ENCODE results near the gene RAB1B.
"Not testable (repeated sequence)": the region's sequence is repeated elsewhere in the genome, so short reads cannot be mapped to it uniquely, and the experiment has no call there.

The RAB1B gene

GRCh38 chr11:66313321-66314185 is 45.1 kb downstream of the RAB1B start:
- H3K4me3 ChIP-seq (ENCODE audit: low read length) = peak overlapping the region; percentile 36
- H2AFZ ChIP-seq (ENCODE audit: low read depth, low read length) = peak overlapping the region; percentile 43
- no peaks in the 10 kb centered on the region for H3K9me3 ChIP-seq (ENCODE audit: low read length)
- no peaks in the 10 kb centered on the region for H3K27me3 ChIP-seq (ENCODE audit: insufficient read depth, low read length)
- H3K36me3 ChIP-seq (ENCODE audit: insufficient read depth, low read length) = no peaks in the 10 kb centered on the region
- peaks cover 23% of the 10 kb centered on the region for H3K4me1 ChIP-seq (ENCODE audit: insufficient read depth, low read length)

- Histone ChIP-seq H3K4me1 (ENCODE audit: insufficient read depth, low read length) (peaks cover 23% of the 10 kb centered on the region), H2AFZ (ENCODE audit: low read depth, low read length) (no peak overlapping the region), H3K9me3 (ENCODE audit: low read length) (no peaks in the 10 kb centered on the region), H3K36me3 (ENCODE audit: insufficient read depth, low read length) (no peaks in the 10 kb centered on the region), H3K27me3 (ENCODE audit: insufficient read depth, low read length) (no peaks in the 10 kb centered on the region), H3K4me3 (ENCODE audit: low read length) (no peak overlapping the region)
These were observed 45.7 kb downstream of the RAB1B start for GRCh38 chr11:66314186-66314501.

DNA sequence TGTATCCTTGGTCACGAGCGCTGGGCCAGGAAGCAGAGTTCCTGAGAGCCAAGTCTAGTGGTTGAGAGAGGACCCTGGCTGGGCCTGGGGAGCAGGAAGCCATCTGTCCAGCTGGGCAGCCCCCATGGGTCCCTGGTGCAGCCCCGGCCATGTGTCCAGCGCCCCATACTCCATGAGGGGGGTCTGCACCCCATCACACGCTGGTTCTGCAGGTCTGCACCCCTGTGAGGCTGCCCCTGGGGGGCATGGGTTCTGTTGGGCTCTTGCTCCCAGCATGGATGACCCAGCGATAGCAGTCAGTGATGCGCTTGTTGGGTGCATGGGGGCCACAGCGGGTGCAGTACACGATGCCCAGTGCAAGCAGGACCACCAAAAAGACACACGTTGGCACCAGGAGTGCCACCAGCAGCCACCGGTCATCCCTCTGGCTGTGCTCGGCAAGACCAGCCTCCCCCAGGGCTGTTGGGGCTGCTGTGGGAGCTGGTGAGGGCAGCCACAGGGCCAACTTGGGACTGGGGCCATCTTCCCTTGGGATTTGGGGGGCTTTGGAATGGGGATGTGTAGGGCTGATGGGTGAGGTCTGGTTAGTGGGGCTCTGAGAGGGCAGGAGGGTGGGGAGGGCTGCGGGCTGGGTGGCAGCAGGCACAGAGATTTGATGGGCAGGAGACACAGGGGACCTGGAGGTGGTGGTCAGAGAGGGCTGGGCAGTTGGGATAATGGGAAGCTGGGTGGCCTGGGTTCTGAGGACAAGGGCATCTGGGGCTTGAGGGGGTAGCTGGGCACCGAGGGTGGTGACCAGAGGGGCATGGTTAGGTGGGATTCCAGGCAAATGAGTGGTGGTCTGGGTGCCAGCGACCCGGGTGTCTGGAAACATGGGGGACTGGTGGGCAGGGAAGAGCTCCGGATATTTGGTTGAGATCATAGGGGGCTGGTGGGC is 46.4 kb downstream of the RAB1B start:
- H3K27me3 ChIP-seq (ENCODE audit: insufficient read depth, low read length) = no peaks in the 10 kb centered on the region
- H3K4me1 ChIP-seq (ENCODE audit: insufficient read depth, low read length) = peaks cover 23% of the 10 kb centered on the region
- H2AFZ ChIP-seq (ENCODE audit: low read depth, low read length) = no peak overlapping the region
- H3K36me3 ChIP-seq (ENCODE audit: insufficient read depth, low read length) = no peaks in the 10 kb centered on the region
- H3K4me3 ChIP-seq (ENCODE audit: low read length) = no peak overlapping the region
- H3K9me3 ChIP-seq (ENCODE audit: low read length) = no peaks in the 10 kb centered on the region

- no peak overlapping the region for H3K4me3 ChIP-seq (ENCODE audit: low read length)
- no peaks in the 10 kb centered on the region for H3K36me3 ChIP-seq (ENCODE audit: insufficient read depth, low read length)
- no peaks in the 10 kb centered on the region for H3K9me3 ChIP-seq (ENCODE audit: low read length)
- H3K27me3 ChIP-seq (ENCODE audit: insufficient read depth, low read length) = no peaks in the 10 kb centered on the region
- peaks cover 23% of the 10 kb centered on the region for H3K4me1 ChIP-seq (ENCODE audit: insufficient read depth, low read length)
- H2AFZ ChIP-seq (ENCODE audit: low read depth, low read length) = no peak overlapping the region
These were observed 47.1 kb downstream of the RAB1B start for GRCh38 chr11:66315498-66315885.

GRCh38 chr11:66315921-66316811 is 47.7 kb downstream of the RAB1B start:
- H3K27me3 ChIP-seq (ENCODE audit: insufficient read depth, low read length) = no peaks in the 10 kb centered on the region
- no peak overlapping the region for H3K4me3 ChIP-seq (ENCODE audit: low read length)
- no peaks in the 10 kb centered on the region for H3K9me3 ChIP-seq (ENCODE audit: low read length)
- H3K36me3 ChIP-seq (ENCODE audit: insufficient read depth, low read length) = no peaks in the 10 kb centered on the region
- no peak overlapping the region for H2AFZ ChIP-seq (ENCODE audit: low read depth, low read length)
- H3K4me1 ChIP-seq (ENCODE audit: insufficient read depth, low read length) = peaks cover 23% of the 10 kb centered on the region

GRCh38 chr11:66316849-66317251 is 48.4 kb downstream of the RAB1B start, which contains the start of gene CD248:
Gene CD248, minus strand, starts transcription at chr11:66317044. Its CDS starts 17 bp downstream, at chr11:66317027.
- Histone ChIP-seq H3K9me3 (ENCODE audit: low read length) (no peaks in the 10 kb centered on the region), H2AFZ (ENCODE audit: low read depth, low read length) (no peak within 1 kb of the TSS), H3K4me1 (ENCODE audit: insufficient read depth, low read length) (peaks cover 23% of the 10 kb centered on the region), H3K4me3 (ENCODE audit: low read length) (no peak within 1 kb of the TSS), H3K27me3 (ENCODE audit: insufficient read depth, low read length) (no peaks in the 10 kb centered on the region), H3K36me3 (ENCODE audit: insufficient read depth, low read length) (no peaks in the 10 kb centered on the region)

- H3K4me1 ChIP-seq (ENCODE audit: insufficient read depth, low read length) = peaks cover 23% of the 10 kb centered on the region
- no peaks in the 10 kb centered on the region for H3K36me3 ChIP-seq (ENCODE audit: insufficient read depth, low read length)
- H3K9me3 ChIP-seq (ENCODE audit: low read length) = no peaks in the 10 kb centered on the region
- H2AFZ ChIP-seq (ENCODE audit: low read depth, low read length) = no peak overlapping the region
- H3K27me3 ChIP-seq (ENCODE audit: insufficient read depth, low read length) = no peaks in the 10 kb centered on the region
- H3K4me3 ChIP-seq (ENCODE audit: low read length) = no peak overlapping the region
These were observed 48.9 kb downstream of the RAB1B start for GRCh38 chr11:66317322-66317722.

- H3K9me3 ChIP-seq (ENCODE audit: low read length) = no peaks in the 10 kb centered on the region
- H3K4me1 ChIP-seq (ENCODE audit: insufficient read depth, low read length) = peaks cover 23% of the 10 kb centered on the region
- no peak overlapping the region for H2AFZ ChIP-seq (ENCODE audit: low read depth, low read length)
- H3K4me3 ChIP-seq (ENCODE audit: low read length) = no peak overlapping the region
- no peaks in the 10 kb centered on the region for H3K36me3 ChIP-seq (ENCODE audit: insufficient read depth, low read length)
- no peaks in the 10 kb centered on the region for H3K27me3 ChIP-seq (ENCODE audit: insufficient read depth, low read length)
These were observed 49.5 kb downstream of the RAB1B start for GRCh38 chr11:66317723-66318599.

DNA sequence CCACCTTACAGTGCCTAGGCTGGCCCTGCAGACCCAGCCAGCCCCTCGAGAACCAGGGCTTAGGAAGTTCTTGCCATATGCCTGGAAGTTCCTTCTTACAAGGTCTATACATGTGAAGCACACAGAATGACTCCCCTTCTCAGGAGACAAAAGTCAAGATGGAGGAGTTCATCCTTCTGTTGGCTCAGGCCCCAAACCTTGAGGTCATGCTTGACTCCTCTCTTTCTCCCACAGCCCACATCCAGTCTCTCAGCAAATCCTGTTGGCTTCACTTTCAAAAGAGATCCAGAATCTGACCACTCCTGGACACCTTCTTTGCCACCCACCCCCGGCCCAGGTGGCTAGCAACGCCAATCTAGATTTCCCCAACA is 50.1 kb downstream of the RAB1B start:
- Histone ChIP-seq H3K36me3 (ENCODE audit: insufficient read depth, low read length) (no peaks in the 10 kb centered on the region), H3K4me3 (ENCODE audit: low read length) (no peak overlapping the region), H2AFZ (ENCODE audit: low read depth, low read length) (no peak overlapping the region), H3K9me3 (ENCODE audit: low read length) (no peaks in the 10 kb centered on the region), H3K27me3 (ENCODE audit: insufficient read depth, low read length) (no peaks in the 10 kb centered on the region), H3K4me1 (ENCODE audit: insufficient read depth, low read length) (peaks cover 20% of the 10 kb centered on the region)

GRCh38 chr11:66320289-66320688 is 51.9 kb downstream of the RAB1B start:
- not testable (repeated sequence) for H3K27me3 ChIP-seq (ENCODE audit: insufficient read depth, low read length); H3K4me3 ChIP-seq (ENCODE audit: low read length); H2AFZ ChIP-seq (ENCODE audit: low read depth, low read length); H3K9me3 ChIP-seq (ENCODE audit: low read length); H3K36me3 ChIP-seq (ENCODE audit: insufficient read depth, low read length)
- peaks cover 24% of the 10 kb centered on the region for H3K4me1 ChIP-seq (ENCODE audit: insufficient read depth, low read length)

DNA sequence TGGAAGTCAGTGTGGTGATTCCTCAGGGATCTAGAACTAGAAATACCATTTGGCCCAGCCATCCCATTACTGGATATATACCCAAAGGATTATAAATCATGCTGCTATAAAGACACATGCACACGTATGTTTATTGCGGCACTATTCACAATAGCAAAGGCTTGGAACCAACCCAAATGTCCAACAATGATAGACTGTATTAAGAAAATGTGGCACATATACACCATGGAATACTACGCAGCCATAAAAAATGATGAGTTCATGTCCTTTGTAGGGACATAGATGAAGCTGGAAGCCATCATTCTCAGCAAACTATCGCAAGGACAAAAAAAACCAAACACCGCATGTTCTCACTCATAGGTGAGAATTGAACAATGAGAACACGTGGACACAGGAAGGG is 52.3 kb downstream of the RAB1B start:
- H3K27me3 ChIP-seq (ENCODE audit: insufficient read depth, low read length); H3K9me3 ChIP-seq (ENCODE audit: low read length); H3K4me3 ChIP-seq (ENCODE audit: low read length); H2AFZ ChIP-seq (ENCODE audit: low read depth, low read length); H3K36me3 ChIP-seq (ENCODE audit: insufficient read depth, low read length): not testable (repeated sequence)
- peaks cover 29% of the 10 kb centered on the region for H3K4me1 ChIP-seq (ENCODE audit: insufficient read depth, low read length)

- Histone ChIP-seq H3K27me3 (ENCODE audit: insufficient read depth, low read length) (no peaks in the 10 kb centered on the region), H2AFZ (ENCODE audit: low read depth, low read length) (no peak overlapping the region), H3K4me3 (ENCODE audit: low read length) (no peak overlapping the region), H3K4me1 (ENCODE audit: insufficient read depth, low read length) (peaks cover 36% of the 10 kb centered on the region), H3K9me3 (ENCODE audit: low read length) (no peaks in the 10 kb centered on the region), H3K36me3 (ENCODE audit: insufficient read depth, low read length) (no peaks in the 10 kb centered on the region)
These were observed 53.2 kb downstream of the RAB1B start for GRCh38 chr11:66321606-66322005.

Measured in neuron (in vitro differentiated cells).